Measurements from ENCODE around the gene RMI1. TPM values are rescaled to one million over a fixed set of nuclear protein-coding genes. Genes with fewer than 3 reads are reported as not detected.

The RMI1 gene
- polyA plus RNA-seq, 1 donor: 8.1 TPM

- DNase-seq: no peak
Measured at GRCh38 chr9:83969602-83970001, 11.0 kb upstream of the RMI1 start.

GRCh38 chr9:83971485-83971884 lies 9.1 kb upstream of the RMI1 start:
- DNase-seq: no peak

GRCh38 chr9:83972286-83972685 lies 8.3 kb upstream of the RMI1 start:
- DNase-seq: no peak

- no peak for DNase-seq
Measured at GRCh38 chr9:83975300-83975699, 5.3 kb upstream of the RMI1 start.

GRCh38 chr9:83976372-83976771 lies 4.2 kb upstream of the RMI1 start:
- DNase-seq: no peak

- no peak for DNase-seq
Measured at GRCh38 chr9:83977196-83977595, 3.4 kb upstream of the RMI1 start.

- DNase-seq: peak; percentile 87
Measured at GRCh38 chr9:83978992-83979811, 1.4 kb upstream of the RMI1 start.

GRCh38 chr9:83979812-83980394 lies 702 bp upstream of the RMI1 start, which contains the start of gene HNRNPK:
TSS of gene HNRNPK (minus strand) at chr9:83980215. CDS start at chr9:83978252, 1,963 bp downstream.
- peak; percentile 100 for DNase-seq

- peak; percentile 38 for DNase-seq
Measured at GRCh38 chr9:83981126-83981871, 694 bp downstream of the RMI1 start.

- no peak for DNase-seq
Measured at GRCh38 chr9:83986195-83986594, 5.6 kb downstream of the RMI1 start.

- no peak for DNase-seq
Measured at GRCh38 chr9:83986765-83987401, 6.3 kb downstream of the RMI1 start.

- no peak for DNase-seq
Measured at GRCh38 chr9:83987402-83987791, 6.8 kb downstream of the RMI1 start.

GRCh38 chr9:83988411-83988810 lies 7.8 kb downstream of the RMI1 start:
- DNase-seq: no peak

- no peak for DNase-seq
Measured at GRCh38 chr9:83991355-83991754, 10.8 kb downstream of the RMI1 start.

GRCh38 chr9:83992407-83992806 lies 11.8 kb downstream of the RMI1 start:
- no peak for DNase-seq

- DNase-seq: no peak
Measured at GRCh38 chr9:83992901-83993300, 12.3 kb downstream of the RMI1 start.

GRCh38 chr9:83996126-83996525 lies 15.5 kb downstream of the RMI1 start:
- DNase-seq: no peak

- no peak for DNase-seq
Measured at GRCh38 chr9:83999141-83999918, 18.7 kb downstream of the RMI1 start.

GRCh38 chr9:84000186-84000585 lies 19.6 kb downstream of the RMI1 start:
- DNase-seq: no peak

- DNase-seq: no peak
Measured at GRCh38 chr9:84001621-84002020, 21.0 kb downstream of the RMI1 start.

- no peak for DNase-seq
Measured at GRCh38 chr9:84002344-84002743, 21.7 kb downstream of the RMI1 start.

- DNase-seq: no peak
Measured at GRCh38 chr9:84003246-84003645, 22.6 kb downstream of the RMI1 start.

All from hindlimb muscle (tissue), 1 donor.